HepG2 (cell line): ENCODE results near the gene MLXIPL. TPM values are rescaled to one million over a fixed set of nuclear protein-coding genes. Genes with fewer than 3 reads are reported as not detected.

Source experiments
- AGO2 ChIP-seq: fragments of 200-400 bp; formaldehyde crosslinking; optimal IDR thresholded peaks from 2 replicates; pipeline ENCODE3; 2017; ENCODE audit warnings: mild to moderate bottlenecking, low read depth, low read length, moderate library complexity
- EZH2 ChIP-seq: conservative IDR thresholded peaks from 2 replicates; pipeline ENCODE4 v1.6.1; 2012; ENCODE audit warnings: mild to moderate bottlenecking, low read depth, low read length, moderate library complexity
- MIER3 ChIP-seq: IDR thresholded peaks from 2 replicates; pipeline ENCODE4 v1.6.1; 2016; ENCODE audit warnings: missing compliant biosample characterization, borderline replicate concordance
- MTF2 ChIP-seq: sonication (generic); formaldehyde crosslinking; IDR thresholded peaks from 2 replicates; pipeline ENCODE4 v1.5.0; 2020; ENCODE audit warnings: missing genetic modification reagents, borderline replicate concordance
- MXD4 ChIP-seq: IDR thresholded peaks from 2 replicates; pipeline ENCODE4 v1.6.1; 2016; ENCODE audit warnings: mild to moderate bottlenecking, missing biosample characterization, missing genetic modification reagents
- MYC ChIP-seq: sonication (generic); formaldehyde crosslinking; IDR thresholded peaks from 2 replicates; pipeline ENCODE4 v1.9.0; 2021; ENCODE audit warnings: missing genetic modification reagents, borderline replicate concordance
- NAIF1 ChIP-seq: sonication (generic); formaldehyde crosslinking; IDR thresholded peaks from 2 replicates; pipeline ENCODE4 v1.5.0; 2020; ENCODE audit warnings: mild to moderate bottlenecking, missing genetic modification reagents, borderline replicate concordance
- ZNF207 ChIP-seq: fragments of 450-650 bp; IDR thresholded peaks from 2 replicates; pipeline ENCODE4 v1.6.1; 2016; ENCODE audit warnings: antibody characterized with exemption, borderline replicate concordance
- ZNF230 ChIP-seq: sonication (generic); formaldehyde crosslinking; IDR thresholded peaks from 2 replicates; pipeline ENCODE4 v1.4.0; 2020; ENCODE audit warnings: mild to moderate bottlenecking, missing genetic modification reagents
- polyA plus RNA-seq, 8 experiments: library from polyadenylated mRNA; depleted of rRNA in 3 of 8; stranded (reverse) in 7 of 8; unstranded in 1 of 8; fragments of >200 nt; fragmentation: Illumina TruSeq in 4 of 8; extraction: Trizol in 4 of 8; gene quantifications; 2 replicates each; pipeline versions ENCODE4 v1.2.1 to v1.2.3, GENCODE V29; 2011 to 2016; ENCODE audit warnings: low read depth in 4 of 8, missing spikeins in 1 of 8, mixed read lengths in 1 of 8; ENCODE audit not compliant: insufficient read depth in 1 of 8
- total RNA-seq, 5 experiments: library from RNA; depleted of rRNA; stranded (reverse); fragments of >200 nt; fragmentation: Illumina TruSeq; extraction: Trizol; gene quantifications; 2 replicates each; pipeline ENCODE4 v1.2.3, GENCODE V29; 2016; ENCODE audit warnings: low read depth in 1 of 5
- TF ChIP-seq, protein P1 (sequence below): sonication (generic); formaldehyde crosslinking; IDR thresholded peaks from 2 replicates; pipeline ENCODE4 v1.8.0; 2022; ENCODE audit warnings: mild to moderate bottlenecking, missing genetic modification reagents, borderline replicate concordance
- TF ChIP-seq, protein P2 (sequence below): sonication (generic); formaldehyde crosslinking; IDR thresholded peaks from 2 replicates; pipeline ENCODE4 v1.4.0; 2020; ENCODE audit warnings: mild to moderate bottlenecking, missing genetic modification reagents
- TF ChIP-seq, protein P3 (sequence below): IDR thresholded peaks from 2 replicates; pipeline ENCODE4 v1.6.1; 2016; ENCODE audit warnings: missing compliant biosample characterization, missing genetic modification reagents, borderline replicate concordance
- TF ChIP-seq, protein P4 (sequence below): sonication (generic); formaldehyde crosslinking; IDR thresholded peaks from 2 replicates; pipeline ENCODE4 v1.5.0; 2020; ENCODE audit warnings: mild to moderate bottlenecking, missing genetic modification reagents, borderline replicate concordance
- TF ChIP-seq, protein P5 (sequence below): sonication (generic); formaldehyde crosslinking; IDR thresholded peaks from 2 replicates; pipeline ENCODE4 v1.8.1; 2023; ENCODE audit warnings: mild to moderate bottlenecking, missing genetic modification reagents, borderline replicate concordance

Gene MLXIPL
- total and polyA plus RNA-seq, 2 of the 13 experiments (the other 11 are each of a cell fraction or from before 2014, with no cell fraction given) = 51.6 to 60.1 TPM

DNA sequence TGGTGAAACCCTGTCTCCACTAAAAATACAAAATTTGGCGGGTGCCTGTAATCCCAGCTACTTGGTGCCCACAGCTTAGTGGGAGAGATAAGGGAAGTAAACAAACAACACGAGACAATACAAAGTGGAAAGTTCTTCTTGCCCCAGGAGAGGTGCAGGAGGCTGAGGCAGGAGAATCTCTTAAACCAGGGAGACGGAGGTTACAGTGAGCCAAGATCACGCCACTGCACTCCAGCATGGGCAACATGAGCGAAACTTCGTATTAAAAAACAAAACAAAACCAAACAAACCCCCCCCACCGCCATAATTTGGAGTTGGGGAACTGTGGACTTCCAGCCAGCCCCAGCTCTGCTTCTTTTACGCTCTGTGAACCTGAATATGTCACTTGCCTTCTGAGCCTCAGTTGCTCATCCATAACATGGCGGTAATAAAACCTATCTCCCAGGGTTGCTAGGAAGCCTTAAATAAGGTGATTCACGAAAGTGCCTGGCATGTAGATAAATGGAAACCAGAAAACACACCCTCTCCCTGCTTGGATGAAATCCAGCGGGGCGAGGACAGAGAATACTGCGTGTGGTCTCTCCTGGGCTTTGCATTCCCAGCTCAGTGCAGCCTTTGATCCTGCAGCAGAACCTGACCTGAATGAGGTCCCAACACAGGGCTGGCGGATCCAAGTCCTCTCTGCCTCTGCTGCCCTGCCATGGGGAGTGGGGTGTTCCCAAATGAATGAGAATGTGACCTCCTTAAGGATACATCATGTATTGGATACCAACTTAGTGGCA, 10.2 kb downstream of the MLXIPL start (continued):
- TF ChIP-seq, protein P1, sequence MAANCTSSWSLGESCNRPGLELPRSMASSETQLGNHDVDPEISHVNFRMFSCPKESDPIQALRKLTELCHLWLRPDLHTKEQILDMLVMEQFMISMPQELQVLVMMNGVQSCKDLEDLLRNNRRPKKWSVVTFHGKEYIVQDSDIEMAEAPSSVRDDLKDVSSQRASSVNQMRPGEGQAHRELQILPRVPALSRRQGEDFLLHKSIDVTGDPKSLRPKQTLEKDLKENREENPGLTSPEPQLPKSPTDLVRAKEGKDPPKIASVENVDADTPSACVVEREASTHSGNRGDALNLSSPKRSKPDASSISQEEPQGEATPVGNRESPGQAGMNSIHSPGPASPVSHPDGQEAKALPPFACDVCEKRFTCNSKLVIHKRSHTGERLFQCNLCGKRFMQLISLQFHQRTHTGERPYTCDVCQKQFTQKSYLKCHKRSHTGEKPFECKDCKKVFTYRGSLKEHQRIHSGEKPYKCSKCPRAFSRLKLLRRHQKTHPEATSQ = no peak
- TF ChIP-seq, protein P2, sequence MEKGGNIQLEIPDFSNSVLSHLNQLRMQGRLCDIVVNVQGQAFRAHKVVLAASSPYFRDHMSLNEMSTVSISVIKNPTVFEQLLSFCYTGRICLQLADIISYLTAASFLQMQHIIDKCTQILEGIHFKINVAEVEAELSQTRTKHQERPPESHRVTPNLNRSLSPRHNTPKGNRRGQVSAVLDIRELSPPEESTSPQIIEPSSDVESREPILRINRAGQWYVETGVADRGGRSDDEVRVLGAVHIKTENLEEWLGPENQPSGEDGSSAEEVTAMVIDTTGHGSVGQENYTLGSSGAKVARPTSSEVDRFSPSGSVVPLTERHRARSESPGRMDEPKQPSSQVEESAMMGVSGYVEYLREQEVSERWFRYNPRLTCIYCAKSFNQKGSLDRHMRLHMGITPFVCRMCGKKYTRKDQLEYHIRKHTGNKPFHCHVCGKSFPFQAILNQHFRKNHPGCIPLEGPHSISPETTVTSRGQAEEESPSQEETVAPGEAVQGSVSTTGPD = no peak
- TF ChIP-seq MYC (CRISPR knock-in tag) = peak; percentile 30; the same call in 1 of the 2 replicates
- TF ChIP-seq, protein P3, sequence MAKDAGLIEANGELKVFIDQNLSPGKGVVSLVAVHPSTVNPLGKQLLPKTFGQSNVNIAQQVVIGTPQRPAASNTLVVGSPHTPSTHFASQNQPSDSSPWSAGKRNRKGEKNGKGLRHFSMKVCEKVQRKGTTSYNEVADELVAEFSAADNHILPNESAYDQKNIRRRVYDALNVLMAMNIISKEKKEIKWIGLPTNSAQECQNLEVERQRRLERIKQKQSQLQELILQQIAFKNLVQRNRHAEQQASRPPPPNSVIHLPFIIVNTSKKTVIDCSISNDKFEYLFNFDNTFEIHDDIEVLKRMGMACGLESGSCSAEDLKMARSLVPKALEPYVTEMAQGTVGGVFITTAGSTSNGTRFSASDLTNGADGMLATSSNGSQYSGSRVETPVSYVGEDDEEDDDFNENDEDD (CRISPR knock-in tag) = no peak
- no peak for TF ChIP-seq EZH2
- TF ChIP-seq, protein P4, sequence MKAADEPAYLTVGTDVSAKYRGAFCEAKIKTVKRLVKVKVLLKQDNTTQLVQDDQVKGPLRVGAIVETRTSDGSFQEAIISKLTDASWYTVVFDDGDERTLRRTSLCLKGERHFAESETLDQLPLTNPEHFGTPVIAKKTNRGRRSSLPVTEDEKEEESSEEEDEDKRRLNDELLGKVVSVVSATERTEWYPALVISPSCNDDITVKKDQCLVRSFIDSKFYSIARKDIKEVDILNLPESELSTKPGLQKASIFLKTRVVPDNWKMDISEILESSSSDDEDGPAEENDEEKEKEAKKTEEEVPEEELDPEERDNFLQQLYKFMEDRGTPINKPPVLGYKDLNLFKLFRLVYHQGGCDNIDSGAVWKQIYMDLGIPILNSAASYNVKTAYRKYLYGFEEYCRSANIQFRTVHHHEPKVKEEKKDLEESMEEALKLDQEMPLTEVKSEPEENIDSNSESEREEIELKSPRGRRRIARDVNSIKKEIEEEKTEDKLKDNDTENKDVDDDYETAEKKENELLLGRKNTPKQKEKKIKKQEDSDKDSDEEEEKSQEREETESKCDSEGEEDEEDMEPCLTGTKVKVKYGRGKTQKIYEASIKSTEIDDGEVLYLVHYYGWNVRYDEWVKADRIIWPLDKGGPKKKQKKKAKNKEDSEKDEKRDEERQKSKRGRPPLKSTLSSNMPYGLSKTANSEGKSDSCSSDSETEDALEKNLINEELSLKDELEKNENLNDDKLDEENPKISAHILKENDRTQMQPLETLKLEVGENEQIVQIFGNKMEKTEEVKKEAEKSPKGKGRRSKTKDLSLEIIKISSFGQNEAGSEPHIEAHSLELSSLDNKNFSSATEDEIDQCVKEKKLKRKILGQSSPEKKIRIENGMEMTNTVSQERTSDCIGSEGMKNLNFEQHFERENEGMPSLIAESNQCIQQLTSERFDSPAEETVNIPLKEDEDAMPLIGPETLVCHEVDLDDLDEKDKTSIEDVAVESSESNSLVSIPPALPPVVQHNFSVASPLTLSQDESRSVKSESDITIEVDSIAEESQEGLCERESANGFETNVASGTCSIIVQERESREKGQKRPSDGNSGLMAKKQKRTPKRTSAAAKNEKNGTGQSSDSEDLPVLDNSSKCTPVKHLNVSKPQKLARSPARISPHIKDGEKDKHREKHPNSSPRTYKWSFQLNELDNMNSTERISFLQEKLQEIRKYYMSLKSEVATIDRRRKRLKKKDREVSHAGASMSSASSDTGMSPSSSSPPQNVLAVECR = no peak
- TF ChIP-seq, protein P5, sequence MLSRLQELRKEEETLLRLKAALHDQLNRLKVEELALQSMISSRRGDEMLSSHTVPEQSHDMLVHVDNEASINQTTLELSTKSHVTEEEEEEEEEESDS (CRISPR knock-in tag) = no peak
- TF ChIP-seq MIER3 (CRISPR knock-in tag) = no peak
- no peak for TF ChIP-seq ZNF230
- no peak for TF ChIP-seq MTF2 (CRISPR knock-in tag)
- TF ChIP-seq MXD4 (CRISPR knock-in tag) = 0 out of 2 replicates have a peak, but pooled peaks have one; percentile 26
- TF ChIP-seq ZNF207 = no peak
- no peak for TF ChIP-seq AGO2
- TF ChIP-seq NAIF1 (CRISPR knock-in tag) = no peak
